ENCODE data around the gene HYOU1.
A peak's percentile ranks its signal among the peaks of the same experiment; 100 is the strongest.
"Not testable (repeated sequence)": the region's sequence is repeated elsewhere in the genome, so short reads cannot be mapped to it uniquely, and the experiment has no call there.

HYOU1 gene

GRCh38 chr11:119084663-119085436, 27.8 kb upstream of the HYOU1 start, which contains the start of gene HMBS:
TSS of gene HMBS (plus strand) at chr11:119084881. CDS start at chr11:119085034, 153 bp downstream.
- peak; percentile 92 for DNase-seq

- DNase-seq, result no peak
These were observed 24.8 kb upstream of the HYOU1 start for GRCh38 chr11:119081682-119082260.

GRCh38 chr11:119078675-119079420, 21.8 kb upstream of the HYOU1 start:
- DNase-seq, result no peak

- no peak for DNase-seq
These were observed 20.8 kb upstream of the HYOU1 start for GRCh38 chr11:119077839-119078238.

GRCh38 chr11:119067371-119068222, 10.6 kb upstream of the HYOU1 start, which contains the start of gene VPS11:
TSS of gene VPS11 (plus strand) at chr11:119067818. CDS start at chr11:119067824, 6 bp downstream.
- DNase-seq, result peak; percentile 78

GRCh38 chr11:119065369-119065768, 8.4 kb upstream of the HYOU1 start:
- DNase-seq, result no peak

GRCh38 chr11:119062779-119063178, 5.8 kb upstream of the HYOU1 start:
- no peak for DNase-seq

GRCh38 chr11:119061256-119061655, 4.3 kb upstream of the HYOU1 start:
- DNase-seq, result no peak

GRCh38 chr11:119059128-119059527, 2.1 kb upstream of the HYOU1 start:
- DNase-seq, result not testable (repeated sequence)

- no peak for DNase-seq
These were observed 495 bp downstream of the HYOU1 start for GRCh38 chr11:119056421-119056999.

- DNase-seq, result no peak
These were observed 1.1 kb downstream of the HYOU1 start for GRCh38 chr11:119055901-119056300.

- DNase-seq, result no peak
These were observed 2.6 kb downstream of the HYOU1 start for GRCh38 chr11:119054418-119054817.

- DNase-seq, result no peak
These were observed 4.7 kb downstream of the HYOU1 start for GRCh38 chr11:119052163-119052814.

GRCh38 chr11:119051440-119052162, 5.4 kb downstream of the HYOU1 start:
- no peak for DNase-seq

GRCh38 chr11:119049081-119049480, 7.9 kb downstream of the HYOU1 start:
- DNase-seq, result no peak

- DNase-seq, result no peak
These were observed 8.4 kb downstream of the HYOU1 start for GRCh38 chr11:119048644-119049043.

- no peak for DNase-seq
These were observed 9.8 kb downstream of the HYOU1 start for GRCh38 chr11:119047205-119047604.

- DNase-seq, result no peak
These were observed 10.5 kb downstream of the HYOU1 start for GRCh38 chr11:119046489-119046888.

- no peak for DNase-seq
These were observed 12.3 kb downstream of the HYOU1 start for GRCh38 chr11:119044708-119045107.

GRCh38 chr11:119042927-119043326, 14.1 kb downstream of the HYOU1 start:
- DNase-seq, result no peak

Measured in NCI-H2081 treated with DMSO at 0.1 percent for 48 hours (cell line).